ENCODE results near the gene PRKN. TPM values are rescaled to one million over a fixed set of nuclear protein-coding genes. Genes with fewer than 3 reads are reported as not detected.

PRKN gene
- total and polyA plus RNA-seq, 3 experiments from 2014 or later, result 0.22 to 1.0 (median 0.55) TPM

- H3K4me3 Mint-ChIP-seq, result no peak overlapping the region
- Histone ChIP-seq H3K9me3 (ENCODE audit: low read length) (no peaks in the 10 kb centered on the region), H3K27me3 (ENCODE audit: insufficient read depth, low read length, poor library complexity, severe bottlenecking) (no peaks in the 10 kb centered on the region), H3K4me3 (ENCODE audit: low read length) (no peak overlapping the region), H3K27ac (ENCODE audit: low read depth, low read length) (no peak overlapping the region), H3K36me3 (ENCODE audit: insufficient read depth, low read length) (no peaks in the 10 kb centered on the region), H3K4me1 (ENCODE audit: insufficient read depth, low read length) (no peaks in the 10 kb centered on the region)
- no peak overlapping the region for H3K27ac Mint-ChIP-seq
- H3K9me3 Mint-ChIP-seq, result peaks cover 0 to 3% (median 2%) of the 10 kb centered on the region in 5 donors
- DNase-seq, result no peak
- H3K4me1 Mint-ChIP-seq, result no peaks in the 10 kb centered on the region
- ChIA-PET POLR2A (no interaction called here), CTCF (no interaction called here)
- no peaks in the 10 kb centered on the region for H3K36me3 Mint-ChIP-seq
- H3K27me3 Mint-ChIP-seq, result no peaks in the 10 kb centered on the region
These were observed 803.0 kb downstream of the PRKN start for GRCh38 chr6:161924516-161925116.

GRCh38 chr6:161922631-161923119, 804.9 kb downstream of the PRKN start:
- no peaks in the 10 kb centered on the region for H3K36me3 ChIP-seq (ENCODE audit: insufficient read depth, low read length)
- POLR2A ChIA-PET, result no interaction called here
- CTCF ChIA-PET, result no interaction called here
- DNase-seq, result no peak
- no peak overlapping the region for H3K27ac ChIP-seq (ENCODE audit: low read depth, low read length)
- H3K9me3 Mint-ChIP-seq, result peaks cover 0 to 2% (median 0%) of the 10 kb centered on the region in 5 donors
- no peaks in the 10 kb centered on the region for H3K27me3 ChIP-seq (ENCODE audit: insufficient read depth, low read length, poor library complexity, severe bottlenecking)
- H3K4me3 ChIP-seq (ENCODE audit: low read length), result no peak overlapping the region
- H3K27ac Mint-ChIP-seq, result no peak overlapping the region
- H3K9me3 ChIP-seq (ENCODE audit: low read length), result no peaks in the 10 kb centered on the region
- no peaks in the 10 kb centered on the region for H3K4me1 Mint-ChIP-seq
- H3K36me3 Mint-ChIP-seq, result no peaks in the 10 kb centered on the region
- H3K4me3 Mint-ChIP-seq, result no peak overlapping the region
- no peaks in the 10 kb centered on the region for H3K27me3 Mint-ChIP-seq
- no peaks in the 10 kb centered on the region for H3K4me1 ChIP-seq (ENCODE audit: insufficient read depth, low read length)

- DNase-seq, result no peak
- Histone ChIP-seq H3K27ac (ENCODE audit: low read depth, low read length) (no peak overlapping the region), H3K4me1 (ENCODE audit: insufficient read depth, low read length) (no peaks in the 10 kb centered on the region), H3K9me3 (ENCODE audit: low read length) (no peaks in the 10 kb centered on the region), H3K27me3 (ENCODE audit: insufficient read depth, low read length, poor library complexity, severe bottlenecking) (no peaks in the 10 kb centered on the region), H3K4me3 (ENCODE audit: low read length) (no peak overlapping the region), H3K36me3 (ENCODE audit: insufficient read depth, low read length) (no peaks in the 10 kb centered on the region)
- Mint-ChIP-seq H3K36me3 (no peaks in the 10 kb centered on the region), H3K4me1 (no peaks in the 10 kb centered on the region), H3K27me3 (no peaks in the 10 kb centered on the region), H3K4me3 (no peak overlapping the region), H3K9me3 (peaks cover 0 to 2% (median 0%) of the 10 kb centered on the region in 5 donors), H3K27ac (no peak overlapping the region)
- ChIA-PET POLR2A (no interaction called here), CTCF (no interaction called here)
These were observed 805.8 kb downstream of the PRKN start for GRCh38 chr6:161921602-161922395.

- Mint-ChIP-seq H3K36me3 (no peaks in the 10 kb centered on the region), H3K4me3 (no peak overlapping the region), H3K4me1 (no peaks in the 10 kb centered on the region), H3K27me3 (peaks cover 0 to 2% of the 10 kb centered on the region in 2 donors), H3K9me3 (peaks cover 0 to 5% (median 0%) of the 10 kb centered on the region in 5 donors), H3K27ac (no peak overlapping the region)
- Histone ChIP-seq H3K36me3 (ENCODE audit: insufficient read depth, low read length) (no peaks in the 10 kb centered on the region), H3K9me3 (ENCODE audit: low read length) (no peaks in the 10 kb centered on the region), H3K27ac (ENCODE audit: low read depth, low read length) (no peak overlapping the region), H3K27me3 (ENCODE audit: insufficient read depth, low read length, poor library complexity, severe bottlenecking) (no peaks in the 10 kb centered on the region), H3K4me1 (ENCODE audit: insufficient read depth, low read length) (no peaks in the 10 kb centered on the region), H3K4me3 (ENCODE audit: low read length) (no peak overlapping the region)
- ChIA-PET CTCF (no interaction called here), POLR2A (no interaction called here)
- no peak for DNase-seq
These were observed 807.9 kb downstream of the PRKN start for GRCh38 chr6:161919691-161920090.

- Histone ChIP-seq H3K9me3 (ENCODE audit: low read length) (no peaks in the 10 kb centered on the region), H3K27ac (ENCODE audit: low read depth, low read length) (no peak overlapping the region), H3K36me3 (ENCODE audit: insufficient read depth, low read length) (no peaks in the 10 kb centered on the region), H3K27me3 (ENCODE audit: insufficient read depth, low read length, poor library complexity, severe bottlenecking) (no peaks in the 10 kb centered on the region), H3K4me1 (ENCODE audit: insufficient read depth, low read length) (no peaks in the 10 kb centered on the region), H3K4me3 (ENCODE audit: low read length) (no peak overlapping the region)
- H3K4me3 Mint-ChIP-seq, result no peak overlapping the region
- no peaks in the 10 kb centered on the region for H3K36me3 Mint-ChIP-seq
- ChIA-PET POLR2A (no interaction called here), CTCF (no interaction called here)
- no peaks in the 10 kb centered on the region for H3K4me1 Mint-ChIP-seq
- H3K27me3 Mint-ChIP-seq, result peaks cover 0 to 2% of the 10 kb centered on the region in 2 donors
- H3K27ac Mint-ChIP-seq, result no peak overlapping the region
- DNase-seq, result no peak
- peaks cover 0 to 5% (median 0%) of the 10 kb centered on the region in 5 donors for H3K9me3 Mint-ChIP-seq
These were observed 808.8 kb downstream of the PRKN start for GRCh38 chr6:161918628-161919205.

GRCh38 chr6:161918109-161918531, 809.4 kb downstream of the PRKN start:
- Mint-ChIP-seq H3K27me3 (peaks cover 0 to 2% of the 10 kb centered on the region in 2 donors), H3K4me3 (no peak overlapping the region), H3K36me3 (no peaks in the 10 kb centered on the region), H3K9me3 (peaks cover 0 to 5% (median 0%) of the 10 kb centered on the region in 5 donors), H3K4me1 (no peaks in the 10 kb centered on the region), H3K27ac (no peak overlapping the region)
- no peak overlapping the region for H3K27ac ChIP-seq (ENCODE audit: low read depth, low read length)
- no peak for DNase-seq
- H3K9me3 ChIP-seq (ENCODE audit: low read length), result no peaks in the 10 kb centered on the region
- ChIA-PET POLR2A (no interaction called here), CTCF (no interaction called here)
- no peak overlapping the region for H3K4me3 ChIP-seq (ENCODE audit: low read length)
- no peaks in the 10 kb centered on the region for H3K27me3 ChIP-seq (ENCODE audit: insufficient read depth, low read length, poor library complexity, severe bottlenecking)
- no peaks in the 10 kb centered on the region for H3K36me3 ChIP-seq (ENCODE audit: insufficient read depth, low read length)
- no peaks in the 10 kb centered on the region for H3K4me1 ChIP-seq (ENCODE audit: insufficient read depth, low read length)

GRCh38 chr6:161917645-161918044, 809.9 kb downstream of the PRKN start:
- no peaks in the 10 kb centered on the region for H3K27me3 ChIP-seq (ENCODE audit: insufficient read depth, low read length, poor library complexity, severe bottlenecking)
- no peak for DNase-seq
- ChIA-PET POLR2A (no interaction called here), CTCF (no interaction called here)
- H3K4me1 ChIP-seq (ENCODE audit: insufficient read depth, low read length), result no peaks in the 10 kb centered on the region
- no peak overlapping the region for H3K4me3 ChIP-seq (ENCODE audit: low read length)
- Mint-ChIP-seq H3K9me3 (peaks cover 0 to 5% (median 0%) of the 10 kb centered on the region in 5 donors), H3K4me3 (no peak overlapping the region), H3K36me3 (no peaks in the 10 kb centered on the region), H3K27ac (no peak overlapping the region), H3K27me3 (peaks cover 0 to 2% of the 10 kb centered on the region in 2 donors), H3K4me1 (no peaks in the 10 kb centered on the region)
- H3K36me3 ChIP-seq (ENCODE audit: insufficient read depth, low read length), result no peaks in the 10 kb centered on the region
- no peak overlapping the region for H3K27ac ChIP-seq (ENCODE audit: low read depth, low read length)
- H3K9me3 ChIP-seq (ENCODE audit: low read length), result no peaks in the 10 kb centered on the region

GRCh38 chr6:161915456-161915964, 812.1 kb downstream of the PRKN start:
- Histone ChIP-seq H3K27ac (ENCODE audit: low read depth, low read length) (no peak overlapping the region), H3K4me1 (ENCODE audit: insufficient read depth, low read length) (no peaks in the 10 kb centered on the region), H3K9me3 (ENCODE audit: low read length) (no peaks in the 10 kb centered on the region), H3K36me3 (ENCODE audit: insufficient read depth, low read length) (no peaks in the 10 kb centered on the region), H3K27me3 (ENCODE audit: insufficient read depth, low read length, poor library complexity, severe bottlenecking) (no peaks in the 10 kb centered on the region), H3K4me3 (ENCODE audit: low read length) (no peak overlapping the region)
- no peaks in the 10 kb centered on the region for H3K36me3 Mint-ChIP-seq
- no peaks in the 10 kb centered on the region for H3K4me1 Mint-ChIP-seq
- H3K27ac Mint-ChIP-seq, result no peak overlapping the region
- no peak for DNase-seq
- ChIA-PET POLR2A (no interaction called here), CTCF (no interaction called here)
- H3K9me3 Mint-ChIP-seq, result peaks cover 0 to 7% (median 3%) of the 10 kb centered on the region in 5 donors
- H3K27me3 Mint-ChIP-seq, result peaks cover 0 to 2% of the 10 kb centered on the region in 2 donors
- H3K4me3 Mint-ChIP-seq, result no peak overlapping the region
